ENCODE measurements around the gene OCRL.

Gene OCRL

GRCh38 chrX:129637217-129638109 is 97.4 kb downstream of the OCRL start:
- peak; percentile 31 for DNase-seq (ENCODE audit: low read depth)

GRCh38 chrX:129638917-129639316 is 98.9 kb downstream of the OCRL start:
- no peak for DNase-seq (ENCODE audit: low read depth)

GRCh38 chrX:129640737-129641136 is 100.7 kb downstream of the OCRL start:
- DNase-seq (ENCODE audit: low read depth): no peak

GRCh38 chrX:129641469-129641868 is 101.4 kb downstream of the OCRL start:
- DNase-seq (ENCODE audit: low read depth): no peak

GRCh38 chrX:129641941-129642340 is 101.9 kb downstream of the OCRL start:
- DNase-seq (ENCODE audit: low read depth): no peak

All from stromal cell of bone marrow (primary cell).